ENCODE results near the gene KLHL10.
A peak's percentile ranks its signal among the peaks of the same experiment; 100 is the strongest.

KLHL10 gene
- long read RNA-seq, donor 1 = 0 reads
- long read RNA-seq, donor 2 = 0 reads
- long read RNA-seq, donor 3 = 0 reads
- long read RNA-seq, donor 4 = 0 reads
- long read RNA-seq, donor 5, partial matches to known transcripts = 6 of 6 reads
- long read RNA-seq, donor 5, other reads (novel, unspliced or antisense) = 0 of 6 reads
- long read RNA-seq, donor 6 = 0 reads
- long read RNA-seq, donor 7 = 0 reads
- long read RNA-seq, donor 8 = 0 reads

- no peak for DNase-seq
These were observed at the start of gene KLHL10 for GRCh38 chr17:41837761-41838538. TSS of gene KLHL10 (plus strand) at chr17:41837825. CDS start at chr17:41837933, 108 bp downstream.

DNA sequence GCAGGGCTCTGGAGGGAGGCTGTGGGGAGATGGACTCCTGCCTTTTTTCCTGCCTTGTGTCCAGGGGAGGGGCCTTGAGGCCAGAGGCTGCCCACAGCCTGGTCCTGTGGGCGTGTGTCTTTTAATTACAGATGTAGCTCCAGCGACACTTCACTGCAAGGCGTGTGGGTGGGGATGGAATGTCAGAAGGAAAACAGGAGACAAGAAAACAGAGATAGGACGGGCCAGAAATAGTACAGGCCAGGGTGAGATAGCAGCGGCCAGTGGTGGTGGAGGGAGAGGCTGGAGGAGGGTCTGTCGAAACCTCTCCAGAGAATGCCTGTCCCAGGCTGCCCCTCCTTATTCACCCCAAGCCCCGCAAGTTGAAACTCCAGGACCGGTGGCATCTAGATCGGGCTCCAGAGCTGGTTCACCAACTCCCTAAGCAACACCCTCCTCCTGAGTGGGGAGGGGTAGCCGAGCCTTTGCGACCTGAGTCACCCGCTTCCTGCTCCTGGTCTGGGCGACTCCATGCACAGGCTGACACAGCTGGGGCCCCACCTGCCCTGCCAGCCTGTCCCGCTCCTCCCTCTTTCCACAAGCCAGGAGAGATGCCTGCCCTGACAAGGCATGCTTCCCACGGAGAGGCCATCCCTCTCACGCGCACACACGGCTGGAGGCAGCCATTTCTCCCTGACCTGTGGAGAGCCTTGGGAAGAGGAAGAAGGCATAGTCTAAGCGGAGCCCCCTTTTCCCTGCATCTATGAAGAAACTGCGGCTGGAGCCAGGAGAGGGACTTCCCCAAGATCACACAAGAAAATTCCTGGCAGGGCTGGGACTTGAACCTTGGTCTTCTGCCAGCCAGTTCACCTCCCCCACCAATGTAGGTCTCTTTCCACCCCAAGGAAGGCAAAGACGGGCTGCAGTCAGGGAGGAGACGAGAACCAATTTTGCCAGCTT lies 44.5 kb upstream of the KLHL10 start:
- DNase-seq = peak; percentile 78

GRCh38 chr17:41793784-41794539 lies 43.7 kb upstream of the KLHL10 start:
- DNase-seq = peak; percentile 66

DNA sequence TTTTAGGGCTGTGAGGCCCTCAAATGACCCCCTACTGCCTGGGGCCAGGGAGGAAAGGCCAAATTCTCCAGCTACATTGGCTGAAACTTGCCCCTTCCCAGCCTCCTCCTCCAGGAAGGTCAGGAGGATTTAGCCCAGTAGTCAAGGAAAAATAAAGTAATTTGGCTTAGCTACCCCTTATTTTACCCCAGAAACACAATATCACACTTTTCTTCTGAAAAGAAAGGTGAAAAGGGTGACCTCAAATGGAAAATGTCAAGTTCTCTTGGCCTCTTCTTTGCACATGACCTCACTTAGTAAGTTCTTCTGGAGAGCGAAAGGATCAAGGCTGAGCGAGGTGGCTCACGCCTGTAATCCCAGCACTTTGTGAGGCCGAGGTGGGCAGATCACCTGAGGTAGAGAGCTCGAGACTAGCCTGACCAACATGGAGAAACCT lies 43.1 kb upstream of the KLHL10 start:
- no peak for DNase-seq

GRCh38 chr17:41796121-41796895 lies 41.3 kb upstream of the KLHL10 start:
- no peak for DNase-seq

DNA sequence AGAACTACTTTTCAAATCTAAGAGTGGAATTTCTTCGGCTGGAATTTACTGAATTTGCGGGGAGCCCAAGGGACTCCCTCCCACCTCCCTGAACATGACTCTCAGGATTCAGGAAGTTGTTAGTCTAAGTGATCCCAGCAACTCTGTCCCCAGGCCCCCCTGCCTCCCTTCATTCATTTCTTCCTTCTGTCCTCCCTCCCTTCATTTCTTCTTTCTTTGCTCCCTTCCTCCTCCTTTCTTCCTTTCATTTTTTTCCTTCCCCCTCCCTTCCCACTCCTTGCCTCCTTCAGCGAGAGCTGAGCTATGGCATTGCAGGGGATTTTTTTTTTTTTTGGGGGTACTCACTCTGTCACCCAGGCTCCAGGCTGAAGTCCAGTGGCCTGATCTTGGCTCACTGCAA lies 40.2 kb upstream of the KLHL10 start:
- DNase-seq = no peak

DNA sequence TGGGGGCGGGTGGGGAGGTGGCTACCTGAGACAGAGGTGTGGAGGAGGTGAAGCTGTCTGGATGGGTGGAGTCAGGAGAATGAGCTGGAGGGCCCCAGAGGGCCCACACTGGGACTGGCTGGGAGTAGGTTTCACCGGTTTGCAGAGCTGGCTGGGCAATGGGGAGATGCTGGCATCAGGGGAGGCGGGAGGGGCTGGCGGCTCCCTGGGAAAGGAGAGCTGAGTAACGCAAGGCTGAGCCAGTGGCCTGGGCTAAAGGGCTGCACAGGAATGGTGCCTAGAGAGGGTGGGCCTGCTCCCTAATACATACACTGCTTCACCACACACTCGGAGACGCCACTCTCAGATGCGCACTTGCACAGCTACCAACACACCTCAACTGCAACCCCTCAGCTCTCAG lies 38.3 kb upstream of the KLHL10 start:
- no peak for DNase-seq

- DNase-seq = peak; percentile 83
These were observed 36.8 kb upstream of the KLHL10 start for GRCh38 chr17:41800601-41801373.

- DNase-seq = peak; percentile 81
These were observed 36.0 kb upstream of the KLHL10 start for GRCh38 chr17:41801374-41802271.

- no peak for DNase-seq
These were observed 34.3 kb upstream of the KLHL10 start for GRCh38 chr17:41803049-41804020.

DNA sequence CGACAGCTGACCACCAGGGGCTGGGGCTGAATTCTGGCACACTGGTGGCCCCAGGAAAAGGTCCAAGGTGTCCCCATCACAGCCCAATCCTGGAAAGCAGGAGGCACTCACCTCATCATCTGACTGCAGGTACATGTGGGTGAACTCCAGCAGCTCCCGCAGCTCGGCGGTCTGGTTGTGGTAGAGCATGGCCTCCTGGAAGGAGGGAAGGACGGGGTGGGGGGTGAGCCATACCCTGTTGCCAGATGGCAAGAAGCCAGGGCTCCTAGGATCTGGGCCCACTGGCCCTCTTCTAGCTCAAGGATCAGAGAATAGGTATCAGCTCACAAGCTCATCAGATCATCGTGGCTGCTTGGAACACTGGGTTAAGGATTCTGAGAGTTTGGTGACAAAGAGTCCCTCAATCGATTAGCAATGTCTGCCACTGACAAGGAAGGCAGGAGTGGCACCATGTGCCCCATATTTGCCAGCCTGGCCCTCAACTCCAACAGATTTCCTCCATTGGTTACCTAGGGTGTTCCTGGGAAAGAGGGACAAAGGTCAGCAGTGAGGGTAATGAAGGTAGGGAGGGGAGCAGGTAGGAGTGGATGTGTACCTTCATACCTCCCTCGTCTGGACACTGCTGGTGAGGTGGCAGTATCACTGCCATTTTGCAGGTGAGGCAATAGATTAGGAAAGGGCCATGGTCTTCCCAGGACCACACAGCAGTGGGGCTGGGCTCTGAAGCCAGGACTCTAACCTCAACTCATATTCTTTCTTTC lies 30.8 kb upstream of the KLHL10 start:
- DNase-seq = no peak

- peak; percentile 39 for DNase-seq
These were observed 26.7 kb upstream of the KLHL10 start for GRCh38 chr17:41810659-41811548.

DNA sequence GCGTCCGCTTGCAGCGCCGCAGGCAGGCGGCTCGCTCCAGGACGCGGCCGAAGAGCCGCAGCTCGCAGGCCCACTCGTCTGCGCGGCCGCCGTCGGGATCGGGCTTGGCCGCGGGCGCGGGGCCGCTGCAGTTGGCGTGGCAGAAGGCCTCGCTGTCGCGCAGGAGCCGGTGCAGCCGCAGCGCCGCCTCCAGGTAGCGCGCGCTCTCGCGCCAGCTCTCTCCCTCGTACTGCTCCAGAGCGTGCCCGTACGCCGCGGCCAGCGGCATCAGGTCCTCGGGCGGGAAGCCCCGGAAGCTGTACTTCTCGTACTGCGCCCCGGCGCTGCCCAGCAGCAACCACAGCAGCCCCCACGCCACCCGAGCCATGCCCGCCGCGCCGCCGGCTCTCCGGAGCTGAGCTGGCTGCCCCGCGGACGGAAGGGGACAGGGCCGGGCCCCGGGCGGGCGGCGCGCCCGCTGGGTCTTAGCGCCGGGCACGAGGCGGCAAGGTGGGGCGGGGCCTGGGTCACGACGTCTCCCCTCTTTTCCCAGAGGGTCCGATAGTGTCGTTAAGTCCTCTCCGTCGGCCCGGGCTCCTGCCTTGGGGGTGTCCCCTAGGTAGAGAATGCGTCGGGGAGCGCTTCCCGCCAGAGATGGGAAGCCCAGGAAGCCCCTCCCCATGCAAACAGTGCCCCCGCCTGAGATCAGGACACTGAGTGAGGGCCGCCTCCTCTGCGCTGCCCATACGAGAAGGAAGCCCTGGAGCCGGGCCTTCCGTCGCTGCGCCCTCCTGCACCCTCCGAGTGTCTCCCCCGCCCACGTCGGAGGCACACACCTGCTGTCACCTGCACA lies 25.9 kb upstream of the KLHL10 start, which contains the start of gene P3H4:
TSS of gene P3H4 (minus strand) at position 401 of the 832 bp plus-strand sequence. CDS start at position 367, 34 bp downstream.
- peak; percentile 99 for DNase-seq

GRCh38 chr17:41812381-41813151 lies 25.1 kb upstream of the KLHL10 start, which contains the start of gene FKBP10:
TSS of gene FKBP10 (plus strand) at chr17:41813004. CDS start at chr17:41813035, 31 bp downstream.
- DNase-seq = peak; percentile 88
